WERI-Rb-1 (cell line): Measurements from ENCODE around the gene TRIM39.

ENCODE experiments used
- DNase-seq: peaks from one replicate; pipeline ENCODE4 v3.0.0-alpha.2; 2020
- H3K27ac ChIP-seq: fragments of 250-450 bp; sonication (Bioruptor Pico); 2 replicates; pipeline ENCODE4 v1.5.1; 2020; ENCODE audit warnings: mild to moderate bottlenecking, moderate library complexity
- H3K27me3 ChIP-seq: fragments of 250-450 bp; sonication (Bioruptor Pico); 2 replicates; pipeline ENCODE4 v1.5.1; 2021; ENCODE audit warnings: mild to moderate bottlenecking, low read depth, moderate library complexity; ENCODE audit not compliant: insufficient read depth, severe bottlenecking
- H3K36me3 ChIP-seq: fragments of 250-450 bp; sonication (Bioruptor Pico); 2 replicates; pipeline ENCODE4 v1.5.1; 2020; ENCODE audit warnings: mild to moderate bottlenecking, moderate library complexity
- H3K4me3 ChIP-seq: 2 replicates; pipeline ENCODE4 v1.5.1; 2011; ENCODE audit warnings: low read depth, mild to moderate bottlenecking, control low read depth, low read length
- H3K9me3 ChIP-seq: fragments of 250-450 bp; sonication (Bioruptor Pico); 2 replicates; pipeline ENCODE4 v1.5.1; 2021; ENCODE audit warnings: mild to moderate bottlenecking, moderate library complexity; ENCODE audit not compliant: severe bottlenecking
- CTCF ChIP-seq: IDR thresholded peaks from 2 replicates; pipeline ENCODE4 v1.5.1; 2011; ENCODE audit warnings: low read depth, mild to moderate bottlenecking, control low read depth, inconsistent platforms, low read length

TRIM39 gene

GRCh38 chr6:30304002-30304401, 22.7 kb upstream of the TRIM39 start:
- Histone ChIP-seq H3K36me3 (peaks cover 59% of the 10 kb centered on the region), H3K9me3 (peaks cover 18% of the 10 kb centered on the region), H3K27me3 (no peaks in the 10 kb centered on the region), H3K27ac (no peak overlapping the region), H3K4me3 (no peak overlapping the region)
- no peak for DNase-seq
- TF ChIP-seq CTCF, result no peak

GRCh38 chr6:30311101-30311500, 15.6 kb upstream of the TRIM39 start:
- Histone ChIP-seq H3K9me3 (no peaks in the 10 kb centered on the region), H3K4me3 (no peak overlapping the region), H3K27ac (no peak overlapping the region), H3K27me3 (no peaks in the 10 kb centered on the region), H3K36me3 (peaks cover 64% of the 10 kb centered on the region)
- no peak for DNase-seq
- no peak for TF ChIP-seq CTCF

- peaks cover 63% of the 10 kb centered on the region for H3K36me3 ChIP-seq
- DNase-seq, result no peak
- no peak overlapping the region for H3K27ac ChIP-seq
- no peak for TF ChIP-seq CTCF
- H3K9me3 ChIP-seq, result no peaks in the 10 kb centered on the region
- no peak overlapping the region for H3K4me3 ChIP-seq
- H3K27me3 ChIP-seq, result no peaks in the 10 kb centered on the region
These were observed 15.1 kb upstream of the TRIM39 start for GRCh38 chr6:30311671-30312070.

- Histone ChIP-seq H3K9me3 (no peaks in the 10 kb centered on the region), H3K36me3 (peaks cover 60% of the 10 kb centered on the region), H3K4me3 (no peak overlapping the region), H3K27ac (no peak overlapping the region), H3K27me3 (no peaks in the 10 kb centered on the region)
- TF ChIP-seq CTCF, result no peak
- DNase-seq, result no peak
These were observed 14.5 kb upstream of the TRIM39 start for GRCh38 chr6:30312266-30312665.

- H3K4me3 ChIP-seq, result no peak overlapping the region
- peaks cover 60% of the 10 kb centered on the region for H3K36me3 ChIP-seq
- no peak overlapping the region for H3K27ac ChIP-seq
- H3K27me3 ChIP-seq, result no peaks in the 10 kb centered on the region
- DNase-seq, result no peak
- no peaks in the 10 kb centered on the region for H3K9me3 ChIP-seq
- TF ChIP-seq CTCF, result no peak
These were observed 13.9 kb upstream of the TRIM39 start for GRCh38 chr6:30312676-30313321.

- no peak for TF ChIP-seq CTCF
- Histone ChIP-seq H3K9me3 (no peaks in the 10 kb centered on the region), H3K4me3 (no peak overlapping the region), H3K36me3 (peaks cover 60% of the 10 kb centered on the region), H3K27me3 (no peaks in the 10 kb centered on the region), H3K27ac (no peak overlapping the region)
- DNase-seq, result no peak
These were observed 11.6 kb upstream of the TRIM39 start for GRCh38 chr6:30315156-30315555.
